Liver (tissue), 9 donors: ENCODE results near the gene NIPAL3. TPM values are rescaled to one million over a fixed set of nuclear protein-coding genes. Genes with fewer than 3 reads are reported as not detected.

ENCODE experiments used
- DNase-seq: peaks from one replicate; pipeline ENCODE4 v3.0.0-alpha.2; 2017; ENCODE audit warnings: low spot score
- H3K27ac ChIP-seq, 2 donors: one replicate each; pipeline ENCODE4 v1.7.0; 2013; ENCODE audit warnings: inconsistent platforms in 2 of 2, low read length in 2 of 2, control low read depth in 1 of 2, low read depth in 1 of 2, mild to moderate bottlenecking in 1 of 2
- H3K27me3 ChIP-seq, 4 donors: one replicate each; pipeline versions ENCODE4 v1.6.1 to v1.7.0; 2013; ENCODE audit warnings: low read length in 3 of 4, inconsistent platforms in 1 of 4, mild to moderate bottlenecking in 1 of 4, moderate library complexity in 1 of 4; ENCODE audit not compliant: control insufficient read depth in 4 of 4, insufficient read depth in 4 of 4
- H3K36me3 ChIP-seq, 4 donors: one replicate each; pipeline versions ENCODE4 v1.6.1 to v1.7.0; 2013; ENCODE audit warnings: low read length in 3 of 4, mild to moderate bottlenecking in 3 of 4, low read depth in 1 of 4, moderate library complexity in 1 of 4; ENCODE audit not compliant: control insufficient read depth in 4 of 4, insufficient read depth in 3 of 4
- H3K4me1 ChIP-seq, 4 donors: one replicate each; pipeline versions ENCODE4 v1.6.1 to v1.7.0; 2013; ENCODE audit warnings: low read length in 3 of 4, mild to moderate bottlenecking in 3 of 4, moderate library complexity in 1 of 4; ENCODE audit not compliant: control insufficient read depth in 4 of 4, insufficient read depth in 4 of 4
- H3K4me3 ChIP-seq, 3 donors: one replicate each; pipeline versions ENCODE4 v1.6.1 to v1.7.0; 2013; ENCODE audit warnings: low read length in 3 of 3, control low read depth in 1 of 3, low read depth in 1 of 3, mild to moderate bottlenecking in 1 of 3
- H3K9ac ChIP-seq, 2 donors: one replicate each; pipeline ENCODE4 v1.7.0; 2013; ENCODE audit warnings: low read length in 2 of 2, mild to moderate bottlenecking in 2 of 2, moderate library complexity in 2 of 2, control low read depth in 1 of 2, low read depth in 1 of 2
- H3K9me3 ChIP-seq, 4 donors: one replicate each; pipeline versions ENCODE4 v1.6.1 to v1.7.0; 2013; ENCODE audit warnings: low read length in 3 of 4; ENCODE audit not compliant: control insufficient read depth in 4 of 4
- ATF3 ChIP-seq: IDR thresholded peaks from 2 replicates; pipeline ENCODE4 v1.6.1; 2016; ENCODE audit warnings: antibody characterized with exemption
- CTCF ChIP-seq: fragments of 150-350 bp; IDR thresholded peaks from 2 replicates; pipeline ENCODE4 v1.5.1; 2017; ENCODE audit warnings: improper control_type of control experiment, low read depth, low read length; ENCODE audit not compliant: missing input control
- EGR1 ChIP-seq, 2 donors: IDR thresholded peaks; 2 replicates each; pipeline ENCODE4 v1.6.1; 2016 to 2018; ENCODE audit warnings: antibody characterized with exemption in 2 of 2, low read depth in 2 of 2
- FOXA1 ChIP-seq: IDR thresholded peaks from 2 replicates; pipeline ENCODE4 v1.6.1; 2016; ENCODE audit warnings: antibody characterized with exemption
- FOXA2 ChIP-seq: IDR thresholded peaks from 2 replicates; pipeline ENCODE4 v1.6.1; 2016; ENCODE audit warnings: antibody characterized with exemption
- GABPA ChIP-seq, 2 donors: IDR thresholded peaks in 1 of 2; conservative IDR thresholded peaks in 1 of 2; 2 replicates each; pipeline ENCODE4 v1.6.1; 2016; ENCODE audit warnings: antibody characterized with exemption in 2 of 2, mild to moderate bottlenecking in 1 of 2, moderate library complexity in 1 of 2
- HNF4A ChIP-seq, 2 donors: conservative IDR thresholded peaks; 2 replicates each; pipeline ENCODE4 v1.6.1; 2016; ENCODE audit warnings: antibody characterized with exemption in 2 of 2, mild to moderate bottlenecking in 2 of 2
- HNF4G ChIP-seq: IDR thresholded peaks from 2 replicates; pipeline ENCODE4 v1.6.1; 2016; ENCODE audit warnings: antibody characterized with exemption
- JUND ChIP-seq, 2 donors: IDR thresholded peaks; 2 replicates each; pipeline ENCODE4 v1.6.1; 2016; ENCODE audit warnings: antibody characterized with exemption in 2 of 2
- MAX ChIP-seq: IDR thresholded peaks from 2 replicates; pipeline ENCODE4 v1.6.1; 2016; ENCODE audit warnings: antibody characterized with exemption
- NR2F2 ChIP-seq: IDR thresholded peaks from 2 replicates; pipeline ENCODE4 v1.6.1; 2016; ENCODE audit warnings: antibody characterized with exemption
- RAD21 ChIP-seq, 2 donors: IDR thresholded peaks; 2 replicates each; pipeline ENCODE4 v1.6.1; 2016; ENCODE audit warnings: antibody characterized with exemption in 2 of 2, mild to moderate bottlenecking in 2 of 2
- REST ChIP-seq: IDR thresholded peaks from 2 replicates; pipeline ENCODE4 v1.6.1; 2016; ENCODE audit warnings: antibody characterized with exemption, mild to moderate bottlenecking
- RXRA ChIP-seq, 2 donors: IDR thresholded peaks; 2 replicates each; pipeline ENCODE4 v1.6.1; 2017 to 2018; ENCODE audit warnings: antibody characterized with exemption in 2 of 2, mild to moderate bottlenecking in 1 of 2
- SP1 ChIP-seq: IDR thresholded peaks from 2 replicates; pipeline ENCODE4 v1.6.1; 2018; ENCODE audit warnings: antibody characterized with exemption, mild to moderate bottlenecking
- TAF1 ChIP-seq: conservative IDR thresholded peaks from 2 replicates; pipeline ENCODE4 v1.6.1; 2016; ENCODE audit warnings: antibody characterized with exemption, mild to moderate bottlenecking
- YY1 ChIP-seq: IDR thresholded peaks from 2 replicates; pipeline ENCODE4 v1.6.1; 2016; ENCODE audit warnings: antibody characterized with exemption, mild to moderate bottlenecking
- ZBTB33 ChIP-seq: IDR thresholded peaks from 2 replicates; pipeline ENCODE4 v1.6.1; 2016; ENCODE audit warnings: antibody characterized with exemption
- WGBS: extraction: QIAGEN DNeasy Blood & Tissue Kit; methylation state at CpG from one replicate; pipeline ENCODE4 v1.1.7; 2013; 5-methylcytosine and 5-hydroxymethylcytosine counted together
- polyA plus RNA-seq, 2 donors: library from polyadenylated mRNA; stranded (reverse) in 1 of 2; unstranded in 1 of 2; fragments of 200-250 nt in 1 of 2; fragments of >200 nt in 1 of 2; fragmentation: Nextera tagmentation in 1 of 2; extraction: Ambion mirVana in 1 of 2; gene quantifications; one replicate each; pipeline versions ENCODE4 v1.2.1 to v1.2.3, GENCODE V29; 2013 to 2015
- total RNA-seq, 2 donors: library from RNA; depleted of rRNA; stranded (reverse); fragments of >200 nt; gene quantifications; one replicate each; pipeline ENCODE4 v1.2.3, GENCODE V29; 2014
- donor health status: healthy.
- donor health status: healthy.
- donor health status: healthy.
- donor health status: healthy.
- donor health status: healthy.

Gene NIPAL3
- 10 to 100 TPM in 1 of 2 donors, 1 to 10 TPM in 1; 7.5 to 12.0 TPM for total RNA-seq
- polyA plus RNA-seq, result 1 to 10 TPM; 3.0 to 4.5 TPM

- 4% methylated on average over 28 of the region's 28 CpGs for WGBS
- Histone ChIP-seq H3K27me3 (no peaks in the 10 kb centered on the region), H3K27ac (peak within 1 kb of the TSS; percentile 2 to 14), H3K4me1 (peaks cover 3 to 25% (median 19%) of the 10 kb centered on the region in 4 donors), H3K9ac (peak within 1 kb of the TSS in 1 of 2 donors; percentile 45), H3K9me3 (no peaks in the 10 kb centered on the region), H3K4me3 (peak within 1 kb of the TSS; percentile 71 to 97 (median 74)), H3K36me3 (peaks cover 0 to 4% (median 1%) of the 10 kb centered on the region in 4 donors)
- peak; percentile 96 for DNase-seq
- TF ChIP-seq CTCF (peak; percentile 86), HNF4G (no peak), NR2F2 (no peak), RXRA (IDR thresholded peaks at IDR 0.05) (peak; percentile 25 to 56), ZBTB33 (no peak), FOXA1 (no peak), REST (no peak), YY1 (no peak), HNF4A (conservative IDR thresholded peaks at IDR 0.05) (peak; percentile 17 to 38), SP1 (peak; percentile 91), FOXA2 (no peak), TAF1 (no peak), GABPA (IDR thresholded peaks at IDR 0.05 in 1 of 2, conservative IDR thresholded peaks at IDR 0.05 in 1 of 2) (peak in 1 of 2 donors; percentile 39), JUND (IDR thresholded peaks at IDR 0.05) (peak in 1 of 2 donors; percentile 13), MAX (no peak), ATF3 (no peak), RAD21 (IDR thresholded peaks at IDR 0.05) (peak; percentile 72 to 81), EGR1 (IDR thresholded peaks at IDR 0.05; ENCODE audit: low read depth in 2 of 2) (no peak)
Measured at GRCh38 chr1:24415334-24415909, at the start of gene NIPAL3. TSS of gene NIPAL3 (plus strand) at chr1:24415802. CDS start at chr1:24419548, 3,746 bp downstream.
